OCI-LY3 (cell line): Measurements from ENCODE around the gene APOF.
A peak's percentile ranks its signal among the peaks of the same experiment; 100 is the strongest.

Source experiments
- H2AFZ ChIP-seq: fragments of 200-600, 300-600 bp; shearing (Covaris generic); 2 replicates; pipeline ENCODE4 v1.6.0; 2014; ENCODE audit warnings: antibody characterized with exemption, low read depth, low read length
- H3K27ac ChIP-seq: fragments of 200-600, 300-600 bp; sonication (generic); 2 replicates; pipeline ENCODE4 v1.5.1; 2014; ENCODE audit warnings: mild to moderate bottlenecking, low read length, moderate library complexity, mixed read lengths
- H3K27me3 ChIP-seq: fragments of 200-600, 300-600 bp; sonication (generic); 2 replicates; pipeline ENCODE4 v1.6.1; 2014; ENCODE audit warnings: low read depth, low read length, mixed read lengths
- H3K36me3 ChIP-seq: fragments of 200-600, 300-600 bp; sonication (generic); replicated peaks from 2 replicates; pipeline ENCODE3; 2014; ENCODE audit warnings: low read depth, low read length, mixed read lengths
- H3K4me1 ChIP-seq: fragments of 300-600, 200-600 bp; sonication (generic); 2 replicates; pipeline ENCODE4 v1.6.1; 2014; ENCODE audit warnings: low read length, mixed read lengths
- H3K4me2 ChIP-seq: fragments of 200-600, 300-600 bp; sonication (generic); 2 replicates; pipeline ENCODE4 v1.6.1; 2014; ENCODE audit warnings: low read length, mixed read lengths
- H3K4me3 ChIP-seq: fragments of 300-600, 200-600 bp; sonication (generic); 2 replicates; pipeline ENCODE4 v1.5.1; 2014; ENCODE audit warnings: antibody characterized with exemption, mild to moderate bottlenecking, low read length, moderate library complexity
- H3K79me2 ChIP-seq: fragments of 300-600, 200-600 bp; shearing (Covaris generic); 2 replicates; pipeline ENCODE4 v1.6.1; 2014; ENCODE audit warnings: mild to moderate bottlenecking, low read length, mixed read lengths
- H3K9ac ChIP-seq: fragments of 300-600, 200-600 bp; shearing (Covaris generic); 2 replicates; pipeline ENCODE4 v1.6.0; 2014; ENCODE audit warnings: mild to moderate bottlenecking, low read length, moderate library complexity
- H3K9me3 ChIP-seq: fragments of 200-600, 300-600 bp; shearing (Covaris generic); 2 replicates; pipeline ENCODE4 v1.6.1; 2014; ENCODE audit warnings: low read length, mixed read lengths; ENCODE audit not compliant: insufficient read depth
- H4K20me1 ChIP-seq: fragments of 200-600, 300-600 bp; sonication (generic); 2 replicates; pipeline ENCODE4 v1.6.1; 2016; ENCODE audit warnings: low read length, mixed read lengths; ENCODE audit not compliant: insufficient read depth
- EZH2phosphoT487 ChIP-seq: fragments of 200-600 bp; shearing (Covaris generic); IDR thresholded peaks from 2 replicates; pipeline ENCODE4 v1.6.1; 2018; ENCODE audit warnings: antibody characterized with exemption, mixed run types, low read depth
- TF ChIP-seq, protein P1 (sequence below): fragments of 200-600, 300-600 bp; sonication (generic); IDR thresholded peaks from 2 replicates; pipeline ENCODE4 v1.5.1; 2014; ENCODE audit warnings: antibody characterized with exemption, low read length, low read depth

The APOF gene

DNA sequence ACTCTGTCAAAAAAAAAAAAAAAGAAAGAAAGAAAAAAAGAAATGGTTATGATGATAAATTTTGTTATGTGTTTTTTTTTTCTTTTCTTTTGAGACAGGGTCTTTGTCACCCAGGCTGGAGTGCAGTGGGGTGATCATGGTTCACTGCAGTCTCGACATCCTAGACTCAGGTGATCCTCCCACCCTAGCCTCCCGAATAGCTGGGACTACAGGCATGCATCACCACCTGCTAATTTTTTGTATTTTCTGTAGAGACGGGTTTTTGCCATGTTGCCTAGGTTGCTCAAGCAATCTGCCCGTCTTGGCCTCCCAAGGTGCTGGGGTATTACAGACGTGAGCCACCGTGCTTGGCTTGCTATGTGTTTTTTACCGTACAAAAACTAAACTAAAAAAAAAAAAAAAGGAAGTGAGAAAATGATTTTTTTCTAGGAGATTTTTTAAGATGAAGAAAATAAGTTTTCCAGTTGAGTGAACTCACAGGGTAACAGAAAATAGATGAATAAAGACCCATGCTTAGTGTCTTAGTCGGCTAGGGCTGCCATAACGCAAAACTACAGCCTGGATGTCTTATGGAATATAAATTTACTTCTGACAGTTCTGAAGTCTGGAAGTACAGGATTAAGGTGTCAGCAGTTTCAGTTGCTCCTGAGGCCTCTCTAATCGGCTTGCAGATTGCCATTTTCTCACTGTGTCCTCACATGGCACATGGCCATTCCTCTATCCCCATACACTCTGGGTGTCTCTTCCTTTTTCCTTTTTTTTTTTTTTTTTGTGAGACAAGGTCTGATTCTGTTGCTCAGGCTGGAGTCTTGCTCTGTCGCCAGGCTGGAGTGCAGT is 13.2 kb upstream of the APOF start:
- no peaks in the 10 kb centered on the region for H3K36me3 ChIP-seq
- peak overlapping the region; percentile 68 for H3K27ac ChIP-seq
- H3K9me3 ChIP-seq: no peaks in the 10 kb centered on the region
- no peaks in the 10 kb centered on the region for H3K27me3 ChIP-seq
- TF ChIP-seq EZH2phosphoT487: no peak
- TF ChIP-seq, protein P1, sequence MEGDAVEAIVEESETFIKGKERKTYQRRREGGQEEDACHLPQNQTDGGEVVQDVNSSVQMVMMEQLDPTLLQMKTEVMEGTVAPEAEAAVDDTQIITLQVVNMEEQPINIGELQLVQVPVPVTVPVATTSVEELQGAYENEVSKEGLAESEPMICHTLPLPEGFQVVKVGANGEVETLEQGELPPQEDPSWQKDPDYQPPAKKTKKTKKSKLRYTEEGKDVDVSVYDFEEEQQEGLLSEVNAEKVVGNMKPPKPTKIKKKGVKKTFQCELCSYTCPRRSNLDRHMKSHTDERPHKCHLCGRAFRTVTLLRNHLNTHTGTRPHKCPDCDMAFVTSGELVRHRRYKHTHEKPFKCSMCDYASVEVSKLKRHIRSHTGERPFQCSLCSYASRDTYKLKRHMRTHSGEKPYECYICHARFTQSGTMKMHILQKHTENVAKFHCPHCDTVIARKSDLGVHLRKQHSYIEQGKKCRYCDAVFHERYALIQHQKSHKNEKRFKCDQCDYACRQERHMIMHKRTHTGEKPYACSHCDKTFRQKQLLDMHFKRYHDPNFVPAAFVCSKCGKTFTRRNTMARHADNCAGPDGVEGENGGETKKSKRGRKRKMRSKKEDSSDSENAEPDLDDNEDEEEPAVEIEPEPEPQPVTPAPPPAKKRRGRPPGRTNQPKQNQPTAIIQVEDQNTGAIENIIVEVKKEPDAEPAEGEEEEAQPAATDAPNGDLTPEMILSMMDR: no peak
- peak overlapping the region; percentile 44 for H3K4me3 ChIP-seq
- H2AFZ ChIP-seq: no peak overlapping the region
- H3K79me2 ChIP-seq: no peaks in the 10 kb centered on the region
- peak overlapping the region; percentile 20 for H3K9ac ChIP-seq
- H4K20me1 ChIP-seq: no peaks in the 10 kb centered on the region
- peak overlapping the region; percentile 59 for H3K4me2 ChIP-seq
- H3K4me1 ChIP-seq: peaks cover 38% of the 10 kb centered on the region

DNA sequence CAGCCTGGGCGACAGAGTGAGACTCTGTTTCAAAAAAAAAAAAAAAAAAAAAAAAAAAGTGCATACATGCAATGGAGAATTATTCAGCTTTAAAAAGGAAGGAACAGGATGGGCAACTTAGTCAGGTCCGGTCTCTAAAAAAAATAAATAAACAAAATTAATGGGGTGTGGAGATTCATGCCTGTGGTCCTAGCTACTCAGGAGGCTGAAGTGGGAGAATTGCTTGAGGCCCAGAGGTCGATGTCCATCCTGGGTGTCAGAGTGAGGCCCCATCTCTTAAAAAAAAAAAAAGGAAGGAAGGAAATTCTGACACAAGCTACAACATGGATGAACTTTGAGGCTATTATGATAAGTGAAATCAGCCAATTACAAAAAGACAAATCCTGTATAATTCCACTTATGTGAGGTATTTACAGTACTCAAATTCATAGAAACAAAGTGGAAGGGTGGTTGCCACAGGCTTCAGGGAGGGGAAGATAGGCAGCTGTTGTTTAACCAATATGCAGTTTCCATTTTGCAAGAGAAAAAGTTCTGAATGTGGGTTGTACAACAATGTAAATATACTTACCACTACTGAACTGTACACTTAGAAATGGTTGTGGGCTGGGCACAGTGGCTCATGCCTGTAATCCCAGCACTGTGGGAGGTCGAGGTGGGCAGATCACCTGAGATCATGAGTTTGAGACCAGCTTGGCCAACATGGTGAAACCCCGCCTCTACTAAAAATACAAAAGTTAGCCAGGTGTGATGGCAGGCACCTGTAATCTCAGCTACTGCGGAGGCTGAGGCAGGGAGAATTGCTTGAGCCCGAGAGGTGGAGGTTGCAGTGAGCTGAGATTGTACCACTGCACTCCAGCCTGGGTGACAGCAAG is 12.3 kb upstream of the APOF start:
- H3K4me2 ChIP-seq: peak overlapping the region; percentile 59
- H3K9ac ChIP-seq: peak overlapping the region; percentile 20
- H3K9me3 ChIP-seq: no peaks in the 10 kb centered on the region
- H3K4me3 ChIP-seq: peak overlapping the region; percentile 52
- TF ChIP-seq, protein P1: no peak
- TF ChIP-seq EZH2phosphoT487: no peak
- H3K79me2 ChIP-seq: no peaks in the 10 kb centered on the region
- H3K27ac ChIP-seq: peak overlapping the region; percentile 68
- H2AFZ ChIP-seq: peak overlapping the region; percentile 68
- H3K4me1 ChIP-seq: peaks cover 38% of the 10 kb centered on the region
- no peaks in the 10 kb centered on the region for H3K36me3 ChIP-seq
- H3K27me3 ChIP-seq: no peaks in the 10 kb centered on the region
- H4K20me1 ChIP-seq: no peaks in the 10 kb centered on the region

DNA sequence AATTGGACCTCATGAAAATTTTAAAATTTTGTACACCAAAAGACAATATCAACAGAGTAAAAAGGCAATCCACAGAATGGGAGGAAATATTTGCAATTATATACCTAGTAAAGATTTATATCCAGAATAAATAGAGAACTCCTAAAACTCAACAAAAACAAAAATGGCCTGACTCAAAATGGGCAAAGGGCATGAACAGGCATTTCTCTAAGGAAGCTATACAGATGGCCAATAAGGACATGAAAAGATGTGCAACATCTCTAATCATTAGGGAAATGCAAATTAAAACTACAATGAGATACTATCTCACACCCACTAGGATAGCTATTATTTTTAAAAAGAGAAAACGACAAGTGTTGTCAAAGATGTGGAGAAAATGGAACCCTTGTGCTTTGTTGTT is 10.9 kb upstream of the APOF start:
- no peak overlapping the region for H3K4me2 ChIP-seq
- H3K36me3 ChIP-seq: no peaks in the 10 kb centered on the region
- H3K4me1 ChIP-seq: peaks cover 38% of the 10 kb centered on the region
- H3K9ac ChIP-seq: no peak overlapping the region
- no peaks in the 10 kb centered on the region for H3K27me3 ChIP-seq
- H3K79me2 ChIP-seq: no peaks in the 10 kb centered on the region
- no peaks in the 10 kb centered on the region for H4K20me1 ChIP-seq
- H2AFZ ChIP-seq: no peak overlapping the region
- TF ChIP-seq EZH2phosphoT487: no peak
- TF ChIP-seq, protein P1: no peak
- no peak overlapping the region for H3K27ac ChIP-seq
- no peaks in the 10 kb centered on the region for H3K9me3 ChIP-seq
- H3K4me3 ChIP-seq: no peak overlapping the region

DNA sequence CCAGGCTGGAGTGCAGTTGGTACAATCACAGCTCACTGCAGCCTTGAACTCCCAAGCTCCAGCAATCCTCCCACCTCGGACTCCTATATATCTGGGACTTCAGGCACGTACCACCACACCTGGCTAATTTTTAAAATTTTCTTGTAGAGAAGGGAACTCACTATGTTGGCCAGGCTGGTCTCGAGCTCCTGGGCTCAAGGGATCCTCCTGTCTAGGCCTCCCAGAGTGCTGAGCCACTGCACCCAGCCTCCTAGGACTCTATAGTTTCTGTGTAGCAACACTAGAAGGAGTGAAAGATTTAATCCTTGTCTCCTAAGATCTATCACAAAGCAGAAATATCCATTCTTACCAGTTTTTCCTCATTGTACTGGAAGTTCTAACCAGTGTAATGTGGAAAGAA is 4.3 kb upstream of the APOF start:
- Histone ChIP-seq H3K27ac (no peak overlapping the region), H3K4me2 (no peak overlapping the region), H4K20me1 (no peaks in the 10 kb centered on the region), H3K79me2 (no peaks in the 10 kb centered on the region), H3K9me3 (no peaks in the 10 kb centered on the region), H3K9ac (no peak overlapping the region), H3K27me3 (no peaks in the 10 kb centered on the region), H3K4me3 (no peak overlapping the region), H3K4me1 (no peaks in the 10 kb centered on the region), H2AFZ (no peak overlapping the region), H3K36me3 (no peaks in the 10 kb centered on the region)
- no peak for TF ChIP-seq EZH2phosphoT487
- TF ChIP-seq, protein P1: no peak
